IMR-90 (cell line): Measurements from ENCODE around the gene ANKRD31. TPM values are rescaled to one million over a fixed set of nuclear protein-coding genes. Genes with fewer than 3 reads are reported as not detected.

Experiments used
- ATAC-seq: fragments of 200-7000 bp; cut with Tn5 transposase; 2 replicates; pipeline ENCODE4 v1.9.1; 2020; ENCODE audit warnings: low read depth, mild to moderate bottlenecking, moderate library complexity
- BruUV-seq: library from RNA; stranded (reverse); fragments of 400-500 nt; replicated peaks from 2 replicates; lab custom pipeline; 2021; lab: Mats Ljungman, UMichigan
- CTCF ChIA-PET: fragments of 300-600 bp; formaldehyde crosslinking; extraction: SDS; loops from one replicate; lab custom pipeline; 2021; ENCODE audit warnings: antibody characterized with exemption; lab: Yijun Ruan, JAX
- POLR2A ChIA-PET: fragments of 300-600 bp; sonication (Branson Sonifier 250); formaldehyde crosslinking; loops from one replicate; lab custom pipeline; 2022; ENCODE audit warnings: antibody characterized with exemption; ENCODE audit not compliant: unreplicated experiment; lab: Charles Lee
- DNase-seq: peaks from one replicate; pipeline ENCODE4 v3.0.0; 2013
- H2AFZ ChIP-seq: replicated peaks from 2 replicates; pipeline ENCODE3; 2013; ENCODE audit warnings: low read length, mild to moderate bottlenecking; ENCODE audit not compliant: poor library complexity
- H2AK5ac ChIP-seq: 2 replicates; pipeline ENCODE4 v1.6.1; 2013; ENCODE audit warnings: low read depth, low read length, inconsistent platforms
- H2AK9ac ChIP-seq: replicated peaks from 2 replicates; pipeline ENCODE3; 2013; ENCODE audit warnings: mild to moderate bottlenecking, low read depth, low read length, moderate library complexity; ENCODE audit not compliant: poor library complexity
- H2BK120ac ChIP-seq: 2 replicates; pipeline ENCODE4 v1.6.1; 2013; ENCODE audit warnings: low read depth, low read length, inconsistent platforms
- H2BK15ac ChIP-seq: 3 replicates; pipeline ENCODE4 v1.6.1; 2013; ENCODE audit warnings: low read depth, low read length, inconsistent platforms
- H2BK20ac ChIP-seq: 2 replicates; pipeline ENCODE4 v1.6.1; 2013; ENCODE audit warnings: low read depth, mild to moderate bottlenecking, inconsistent platforms, low read length, moderate library complexity
- H2BK5ac ChIP-seq: 2 replicates; pipeline ENCODE4 v1.6.1; 2013; ENCODE audit warnings: mild to moderate bottlenecking, low read depth, low read length, inconsistent platforms; ENCODE audit not compliant: poor library complexity, severe bottlenecking
- H3K14ac ChIP-seq: replicated peaks from 2 replicates; pipeline ENCODE4 v1.6.1; 2013; ENCODE audit warnings: low read depth, low read length, inconsistent platforms
- H3K18ac ChIP-seq: 2 replicates; pipeline ENCODE4 v1.6.1; 2013; ENCODE audit warnings: low read depth, low read length, control low read depth
- H3K23ac ChIP-seq: 2 replicates; pipeline ENCODE4 v1.6.1; 2013; ENCODE audit warnings: low read depth, low read length, inconsistent platforms
- H3K27ac ChIP-seq: 2 replicates; pipeline ENCODE4 v1.5.1; 2013; ENCODE audit warnings: mild to moderate bottlenecking, control low read depth, low read length; ENCODE audit not compliant: insufficient read depth
- H3K27me3 ChIP-seq: 2 replicates; pipeline ENCODE4 v1.6.1; 2013; ENCODE audit warnings: low read length; ENCODE audit not compliant: control insufficient read depth, insufficient read depth
- H3K36me3 ChIP-seq: 2 replicates; pipeline ENCODE4 v1.6.1; 2013; ENCODE audit warnings: low read length, mixed read lengths; ENCODE audit not compliant: control insufficient read depth, insufficient read depth
- H3K4ac ChIP-seq: 2 replicates; pipeline ENCODE4 v1.6.1; 2013; ENCODE audit warnings: low read depth, low read length, inconsistent platforms
- H3K4me1 ChIP-seq: 2 replicates; pipeline ENCODE4 v1.6.1; 2013; ENCODE audit warnings: low read length, mixed read lengths; ENCODE audit not compliant: control insufficient read depth, insufficient read depth
- H3K4me2 ChIP-seq: 2 replicates; pipeline ENCODE4 v1.6.1; 2013; ENCODE audit warnings: low read depth, mild to moderate bottlenecking, control low read depth, low read length, moderate library complexity
- H3K4me3 ChIP-seq: 2 replicates; pipeline ENCODE4 v1.5.1; 2013; ENCODE audit warnings: low read depth, mild to moderate bottlenecking, control low read depth, low read length, moderate library complexity; ENCODE audit not compliant: insufficient read depth
- H3K56ac ChIP-seq: 2 replicates; pipeline ENCODE4 v1.6.1; 2013; ENCODE audit warnings: low read length, inconsistent platforms; ENCODE audit not compliant: insufficient read depth; ENCODE audit errors: extremely low read depth
- H3K79me1 ChIP-seq, 2 experiments: 2 replicates each; pipeline ENCODE4 v1.6.1; 2013; ENCODE audit warnings: low read length in 2 of 2, inconsistent platforms in 1 of 2, low read depth in 1 of 2
- H3K9ac ChIP-seq: 2 replicates; pipeline ENCODE4 v1.6.1; 2013; ENCODE audit warnings: low read depth, low read length, control low read depth
- H3K9me1 ChIP-seq: 2 replicates; pipeline ENCODE4 v1.6.1; 2013; ENCODE audit warnings: low read length, inconsistent platforms; ENCODE audit not compliant: insufficient read depth
- H3K9me3 ChIP-seq: 2 replicates; pipeline ENCODE4 v1.6.1; 2013; ENCODE audit warnings: low read length; ENCODE audit not compliant: control insufficient read depth, insufficient read depth
- H4K20me1 ChIP-seq: 2 replicates; pipeline ENCODE4 v1.6.1; 2013; ENCODE audit warnings: low read length, inconsistent platforms; ENCODE audit not compliant: insufficient read depth
- H4K5ac ChIP-seq: 2 replicates; pipeline ENCODE4 v1.6.1; 2013; ENCODE audit warnings: mild to moderate bottlenecking, low read depth, low read length, control low read depth
- H4K8ac ChIP-seq, 2 experiments: 2 replicates each; pipeline ENCODE4 v1.6.1; 2013; ENCODE audit warnings: low read depth in 2 of 2, low read length in 2 of 2, control low read depth in 1 of 2, inconsistent platforms in 1 of 2
- H4K91ac ChIP-seq: 2 replicates; pipeline ENCODE4 v1.6.1; 2013; ENCODE audit warnings: low read depth, low read length, inconsistent platforms; ENCODE audit not compliant: insufficient read depth
- BHLHE40 ChIP-seq: fragments of 150-350 bp; IDR thresholded peaks from 2 replicates; pipeline ENCODE4 v1.6.1; 2016; ENCODE audit warnings: mild to moderate bottlenecking, low read depth, low read length
- CEBPB ChIP-seq: IDR thresholded peaks from 2 replicates; pipeline ENCODE4 v1.6.1; 2012; ENCODE audit warnings: low read depth, low read length, improper control_type of control experiment
- CHD1 ChIP-seq: IDR thresholded peaks from 2 replicates; pipeline ENCODE4 v1.6.1; 2012; ENCODE audit warnings: low read depth, low read length, improper control_type of control experiment
- MAFK ChIP-seq: IDR thresholded peaks from 2 replicates; pipeline ENCODE4 v1.6.1; 2012; ENCODE audit warnings: low read depth, low read length, improper control_type of control experiment
- MAZ ChIP-seq: IDR thresholded peaks from 2 replicates; pipeline ENCODE4 v1.6.1; 2012; ENCODE audit warnings: low read depth, mild to moderate bottlenecking, low read length, improper control_type of control experiment, moderate library complexity, borderline replicate concordance
- MXI1 ChIP-seq: IDR thresholded peaks from 2 replicates; pipeline ENCODE4 v1.6.1; 2012; ENCODE audit warnings: low read depth, mild to moderate bottlenecking, low read length, moderate library complexity, borderline replicate concordance
- NFE2L2 ChIP-seq: fragments of 150-350 bp; IDR thresholded peaks from 2 replicates; pipeline ENCODE4 v1.6.1; 2016; ENCODE audit warnings: low read depth, mild to moderate bottlenecking, low read length
- RAD21 ChIP-seq: IDR thresholded peaks from 2 replicates; pipeline ENCODE4 v1.6.1; 2012; ENCODE audit warnings: low read length, improper control_type of control experiment
- RCOR1 ChIP-seq: IDR thresholded peaks from 2 replicates; pipeline ENCODE4 v1.6.1; 2012; ENCODE audit warnings: mild to moderate bottlenecking, low read length, improper control_type of control experiment; ENCODE audit not compliant: insufficient replicate concordance
- RFX5 ChIP-seq: IDR thresholded peaks from 2 replicates; pipeline ENCODE4 v1.8.0; 2012; ENCODE audit warnings: low read depth, mild to moderate bottlenecking, low read length, moderate library complexity
- SMC3 ChIP-seq: fragments of 150-350 bp; IDR thresholded peaks from 2 replicates; pipeline ENCODE4 v1.6.1; 2016; ENCODE audit warnings: low read depth, mild to moderate bottlenecking, antibody characterized with exemption, low read length, moderate library complexity
- USF2 ChIP-seq: fragments of 150-350 bp; IDR thresholded peaks from 2 replicates; pipeline ENCODE4 v1.6.1; 2017; ENCODE audit warnings: mild to moderate bottlenecking, antibody characterized with exemption, low read length, low read depth
- WGBS, 2 experiments: methylation state at CpG; one replicate each; pipeline versions ENCODE4 v1.1.5 to v1.1.7; 2013; ENCODE audit warnings: missing lambda C conversion rate in 2 of 2; ENCODE audit not compliant: insufficient read length in 1 of 2; ENCODE audit errors: extremely low coverage in 2 of 2; 5-methylcytosine and 5-hydroxymethylcytosine counted together
- dilution Hi-C: fragments of 300-500 bp; cut with HindIII; formaldehyde crosslinking; loops from one replicate; pipeline ENCODE4 v1.14.3; 2018; ENCODE audit warnings: low sequenced_read_pairs; ENCODE audit not compliant: unreplicated experiment
- in situ Hi-C: fragments of 300-500 bp; cut with MboI; formaldehyde crosslinking; loops from 3 replicates; pipeline ENCODE4 v1.14.3; 2019; ENCODE audit warnings: low sequenced_read_pairs, inconsistent platforms, mixed read lengths
- intact Hi-C: fragments of 100-400 bp; cut with micrococcal nuclease; formaldehyde crosslinking; loops from 2 replicates; pipeline ENCODE4 v1.10.0; 2022
- polyA plus RNA-seq, 3 experiments: library from polyadenylated mRNA; depleted of rRNA; stranded (reverse); fragments of >200 nt; gene quantifications; 2 replicates each; pipeline ENCODE4 v1.2.3, GENCODE V29; 2012; ENCODE audit warnings: low replicate concordance in 1 of 3
- total RNA-seq: library from RNA; depleted of rRNA; stranded (reverse); fragments of >200 nt; gene quantifications from 2 replicates; pipeline ENCODE4 v1.2.3, GENCODE V29; 2012
- TF ChIP-seq, protein P1 (sequence below): fragments of 150-350 bp; IDR thresholded peaks from 2 replicates; pipeline ENCODE4 v1.6.1; 2016; ENCODE audit warnings: low read depth, mild to moderate bottlenecking, low read length, moderate library complexity, borderline replicate concordance
- TF ChIP-seq, protein P2 (sequence below): conservative IDR thresholded peaks from 2 replicates; pipeline ENCODE4 v1.5.1; 2012; ENCODE audit warnings: mild to moderate bottlenecking, low read depth, low read length, improper control_type of control experiment

ANKRD31 gene
- total and polyA plus RNA-seq, 2 of the 4 experiments (the other 2 are of a cell fraction): under 0.01 to 0.02 TPM

GRCh38 chr5:75021800-75022199 lies 214.9 kb downstream of the ANKRD31 start:
- ATAC-seq: no peak
- H3K4me2 ChIP-seq: no peak overlapping the region
- H3K4ac ChIP-seq: no peak overlapping the region
- no peak for TF ChIP-seq MAFK
- no peak for TF ChIP-seq RCOR1
- no peak for TF ChIP-seq CEBPB
- no peak for TF ChIP-seq NFE2L2
- no peak for TF ChIP-seq BHLHE40
- TF ChIP-seq MXI1: no peak
- TF ChIP-seq USF2: no peak
- TF ChIP-seq RAD21: no peak
- TF ChIP-seq SMC3: no peak
- no peak for TF ChIP-seq CHD1
- TF ChIP-seq, protein P1, sequence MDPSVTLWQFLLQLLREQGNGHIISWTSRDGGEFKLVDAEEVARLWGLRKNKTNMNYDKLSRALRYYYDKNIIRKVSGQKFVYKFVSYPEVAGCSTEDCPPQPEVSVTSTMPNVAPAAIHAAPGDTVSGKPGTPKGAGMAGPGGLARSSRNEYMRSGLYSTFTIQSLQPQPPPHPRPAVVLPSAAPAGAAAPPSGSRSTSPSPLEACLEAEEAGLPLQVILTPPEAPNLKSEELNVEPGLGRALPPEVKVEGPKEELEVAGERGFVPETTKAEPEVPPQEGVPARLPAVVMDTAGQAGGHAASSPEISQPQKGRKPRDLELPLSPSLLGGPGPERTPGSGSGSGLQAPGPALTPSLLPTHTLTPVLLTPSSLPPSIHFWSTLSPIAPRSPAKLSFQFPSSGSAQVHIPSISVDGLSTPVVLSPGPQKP: no peak
- no peak for TF ChIP-seq RFX5
- no peak for TF ChIP-seq MAZ
- TF ChIP-seq, protein P2, sequence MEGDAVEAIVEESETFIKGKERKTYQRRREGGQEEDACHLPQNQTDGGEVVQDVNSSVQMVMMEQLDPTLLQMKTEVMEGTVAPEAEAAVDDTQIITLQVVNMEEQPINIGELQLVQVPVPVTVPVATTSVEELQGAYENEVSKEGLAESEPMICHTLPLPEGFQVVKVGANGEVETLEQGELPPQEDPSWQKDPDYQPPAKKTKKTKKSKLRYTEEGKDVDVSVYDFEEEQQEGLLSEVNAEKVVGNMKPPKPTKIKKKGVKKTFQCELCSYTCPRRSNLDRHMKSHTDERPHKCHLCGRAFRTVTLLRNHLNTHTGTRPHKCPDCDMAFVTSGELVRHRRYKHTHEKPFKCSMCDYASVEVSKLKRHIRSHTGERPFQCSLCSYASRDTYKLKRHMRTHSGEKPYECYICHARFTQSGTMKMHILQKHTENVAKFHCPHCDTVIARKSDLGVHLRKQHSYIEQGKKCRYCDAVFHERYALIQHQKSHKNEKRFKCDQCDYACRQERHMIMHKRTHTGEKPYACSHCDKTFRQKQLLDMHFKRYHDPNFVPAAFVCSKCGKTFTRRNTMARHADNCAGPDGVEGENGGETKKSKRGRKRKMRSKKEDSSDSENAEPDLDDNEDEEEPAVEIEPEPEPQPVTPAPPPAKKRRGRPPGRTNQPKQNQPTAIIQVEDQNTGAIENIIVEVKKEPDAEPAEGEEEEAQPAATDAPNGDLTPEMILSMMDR: no peak
- no peak overlapping the region for H2AK9ac ChIP-seq
- no peak overlapping the region for H3K9ac ChIP-seq
- dilution Hi-C loops (no loop called here), in situ Hi-C loops (no loop called here), intact Hi-C loops (no loop called here)
- no peak overlapping the region for H4K91ac ChIP-seq
- no peak overlapping the region for H2AK5ac ChIP-seq
- no peak overlapping the region for H2BK20ac ChIP-seq
- DNase-seq: no peak
- H3K4me3 ChIP-seq: no peak overlapping the region
- no peaks in the 10 kb centered on the region; the same call in 1 of the 2 replicates for H3K9me1 ChIP-seq
- no peak overlapping the region for H2BK15ac ChIP-seq
- no peak overlapping the region for H3K56ac ChIP-seq
- 0 out of 2 replicates have a peak, but pooled peaks cover 2% of the 10 kb centered on the region for H3K9me3 ChIP-seq
- H2BK120ac ChIP-seq: no peak overlapping the region
- ChIA-PET POLR2A (no interaction called here), CTCF (no interaction called here)
- H4K8ac ChIP-seq: no peak overlapping the region
- H3K23ac ChIP-seq: no peak overlapping the region
- no peak overlapping the region for H3K14ac ChIP-seq
- H3K18ac ChIP-seq: no peak overlapping the region
- H3K4me1 ChIP-seq: peaks cover 3% of the 10 kb centered on the region
- 50% methylated on average over 1 of the region's 4 CpGs; no CpG with 5 or more reads in 1 of the 2 experiments for WGBS, 2 experiments
- H3K27me3 ChIP-seq: no peaks in the 10 kb centered on the region
- H3K36me3 ChIP-seq: no peaks in the 10 kb centered on the region
- H4K5ac ChIP-seq: no peak overlapping the region
- no peak overlapping the region for H2BK5ac ChIP-seq
- H4K20me1 ChIP-seq: no peaks in the 10 kb centered on the region
- no TSS peak for BruUV-seq
- no peak overlapping the region for H3K27ac ChIP-seq
- H2AFZ ChIP-seq: no peak overlapping the region
- H3K79me1 ChIP-seq: no peaks in the 10 kb centered on the region
